ENCODE measurements around the gene SUFU.
"Not testable (repeated sequence)": the region's sequence is repeated elsewhere in the genome, so short reads cannot be mapped to it uniquely, and the experiment has no call there.

SUFU gene

DNA sequence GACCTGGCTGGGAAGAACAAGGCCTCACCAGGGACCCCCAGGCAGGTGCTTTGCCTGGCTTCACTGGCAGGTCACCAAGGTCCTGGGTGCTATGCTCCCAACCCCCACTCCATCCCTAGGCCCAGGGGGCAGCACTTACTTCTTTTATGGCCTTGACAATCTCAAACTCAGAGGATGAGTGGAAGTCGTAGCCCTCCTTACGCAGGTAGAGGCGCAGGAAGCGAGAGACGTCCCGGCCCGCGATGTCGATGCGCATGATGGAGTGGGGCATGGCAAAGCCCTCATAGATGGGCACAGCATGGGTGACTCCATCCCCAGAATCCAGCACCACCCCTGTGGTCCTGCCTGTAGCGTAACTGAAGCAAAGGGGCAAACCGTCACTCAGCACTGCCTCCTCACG is 19.8 kb upstream of the SUFU start:
- no peak for DNase-seq

DNA sequence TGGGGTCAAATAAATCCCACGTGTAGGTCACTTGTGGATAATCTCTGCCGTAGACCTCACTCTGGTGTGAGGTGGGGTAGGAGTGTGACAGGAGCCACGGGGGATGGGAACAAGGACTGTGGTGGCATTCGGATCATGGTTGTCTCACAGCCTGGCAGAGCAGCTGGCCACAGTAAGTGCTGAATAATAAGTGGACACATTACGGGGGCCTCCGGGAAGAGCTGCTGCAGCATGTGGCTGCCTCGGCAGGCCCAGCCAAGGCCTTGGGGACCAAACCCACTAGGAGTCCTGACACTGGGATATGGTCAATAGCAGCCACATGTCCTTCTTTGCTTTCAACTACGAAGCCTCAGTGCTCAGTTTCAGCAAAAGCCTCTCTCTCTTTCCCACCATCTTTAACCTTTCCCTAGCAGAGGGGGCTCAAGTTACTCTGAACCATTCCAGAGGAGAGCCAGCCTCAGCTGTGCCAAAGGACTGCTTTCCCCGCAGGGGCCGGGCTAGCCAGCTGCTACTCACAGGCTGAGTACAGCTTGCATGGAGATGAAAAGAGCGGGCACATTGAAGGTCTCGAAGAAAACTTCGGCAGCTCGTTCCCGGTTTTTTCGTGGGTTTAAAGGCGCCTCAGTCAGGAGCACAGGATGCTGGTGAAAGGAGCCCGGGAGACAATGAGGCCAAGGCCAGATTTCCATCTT is 18.5 kb upstream of the SUFU start:
- no peak for DNase-seq

DNA sequence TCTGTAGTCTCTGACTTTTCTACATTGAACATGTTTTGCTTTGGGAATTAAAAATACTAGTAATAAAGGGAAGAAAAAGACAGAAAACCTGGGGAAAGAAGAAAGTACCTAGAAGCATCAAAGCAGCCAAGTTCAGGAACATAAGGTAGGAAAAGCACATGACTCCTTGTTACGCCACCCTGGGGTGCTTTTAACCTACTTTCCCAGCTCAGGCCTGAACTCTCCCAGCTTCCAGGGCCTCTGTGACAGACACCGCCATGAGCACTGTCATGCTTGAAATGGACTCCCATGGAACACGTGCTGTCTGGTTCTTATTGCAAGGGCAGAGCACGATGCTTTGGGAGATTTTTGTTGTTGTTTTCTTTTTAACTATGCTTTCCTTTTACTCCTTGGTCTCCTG is 12.6 kb upstream of the SUFU start:
- no peak for DNase-seq

DNA sequence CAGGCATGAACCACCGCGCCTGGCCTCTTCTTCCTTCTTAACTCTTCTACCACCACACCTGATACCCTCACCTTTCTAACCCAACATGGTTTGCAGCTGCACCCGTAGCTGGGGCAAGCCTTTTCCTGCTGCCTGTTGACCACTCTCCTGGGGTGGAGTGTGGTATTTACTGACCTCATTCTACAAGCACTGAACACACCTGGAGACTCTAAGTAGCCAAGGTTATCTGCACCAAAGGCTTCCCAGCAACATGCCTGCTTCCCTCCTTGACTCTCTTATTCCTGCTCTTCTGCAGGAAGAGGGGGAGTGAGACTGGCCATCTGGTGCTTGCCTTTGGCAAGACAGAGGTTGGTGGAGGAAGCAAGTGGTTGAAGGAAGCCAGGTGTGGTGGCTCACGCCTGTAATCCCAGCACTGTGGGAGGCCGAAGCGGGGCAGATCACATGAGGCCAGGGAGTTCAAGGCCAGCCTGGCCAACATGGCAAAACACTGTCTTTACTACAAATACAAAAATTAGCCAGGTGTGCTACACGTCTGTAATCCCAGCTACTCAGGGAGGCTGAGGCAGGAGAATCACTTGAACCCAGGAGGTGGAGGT is 11.3 kb upstream of the SUFU start:
- DNase-seq: no peak

DNA sequence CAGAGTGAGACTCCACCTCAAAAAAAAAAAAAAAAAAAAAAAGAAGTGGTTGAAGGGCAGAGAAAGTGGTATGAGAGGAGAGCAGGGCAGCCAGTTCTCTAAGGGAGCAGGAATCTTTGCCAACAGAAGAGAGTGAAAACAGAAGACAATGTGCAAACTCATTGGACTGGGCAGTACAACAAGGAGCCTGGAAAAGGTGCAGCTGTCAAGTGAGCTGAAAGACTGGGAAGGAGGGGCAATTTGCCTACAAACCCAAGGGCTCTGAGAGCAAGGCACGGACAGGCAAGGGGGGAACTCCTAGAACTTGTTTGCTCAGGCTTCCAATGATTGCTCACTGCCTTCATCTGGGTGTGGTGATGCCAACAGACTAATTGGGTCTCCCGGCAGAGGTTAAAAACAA is 10.8 kb upstream of the SUFU start:
- DNase-seq: no peak

DNA sequence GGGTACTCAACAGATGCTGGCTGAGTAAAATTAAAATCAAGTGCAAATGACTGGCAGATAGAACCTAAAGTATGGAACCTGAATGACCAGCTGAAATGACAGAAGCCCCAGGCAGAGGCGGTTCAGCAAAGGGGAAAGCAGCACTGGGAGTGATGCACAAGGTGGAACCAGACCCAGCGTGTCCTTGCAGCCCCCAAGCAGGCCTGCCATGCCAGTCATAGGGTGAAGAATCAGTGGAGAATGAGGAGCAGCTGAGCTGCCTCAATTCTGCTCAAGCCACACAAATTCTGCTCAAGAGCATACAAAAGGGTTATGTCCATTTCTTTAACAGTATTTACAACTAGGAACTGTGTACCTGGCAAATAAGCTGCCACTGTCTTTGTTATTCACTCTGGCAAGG is 10.0 kb upstream of the SUFU start:
- DNase-seq: no peak

DNA sequence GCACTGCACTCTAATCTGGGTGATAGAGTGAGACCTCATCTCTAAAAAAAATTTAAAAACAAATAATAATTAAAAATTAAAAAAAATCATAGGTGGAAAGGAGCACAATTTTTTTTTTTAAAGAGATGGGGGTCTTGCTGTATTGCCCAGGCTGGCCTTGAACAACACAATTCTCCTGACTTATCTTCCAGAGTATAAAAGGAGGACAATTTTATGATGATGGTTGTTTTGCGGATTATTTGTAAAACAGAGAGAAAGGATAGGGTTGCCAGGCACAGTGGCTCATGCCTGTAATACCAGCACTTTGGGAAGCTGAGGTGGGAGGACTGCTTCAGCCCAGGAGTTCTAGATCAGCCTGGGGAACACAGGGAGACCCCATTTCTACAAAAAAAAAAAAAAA is 6.2 kb upstream of the SUFU start:
- DNase-seq: no peak

DNA sequence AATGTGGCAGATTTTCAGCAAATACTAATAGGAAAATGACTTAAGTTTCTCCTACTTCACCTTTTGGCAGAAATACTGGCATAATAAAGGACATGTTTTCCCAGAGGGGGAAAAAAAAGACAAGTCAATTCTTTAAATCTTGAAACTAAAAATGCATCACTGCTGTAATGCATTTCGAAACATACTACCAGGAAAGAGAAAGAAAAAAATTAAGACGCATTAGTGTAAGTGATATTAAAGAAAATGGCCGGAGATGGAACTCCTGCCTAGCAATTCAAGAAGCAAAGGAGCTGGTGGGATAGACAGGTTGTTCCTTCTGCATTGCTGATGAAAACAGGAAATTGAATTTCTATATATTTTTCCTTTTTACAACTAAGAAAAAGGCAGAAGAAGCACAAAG is 4.4 kb upstream of the SUFU start:
- no peak for DNase-seq

DNA sequence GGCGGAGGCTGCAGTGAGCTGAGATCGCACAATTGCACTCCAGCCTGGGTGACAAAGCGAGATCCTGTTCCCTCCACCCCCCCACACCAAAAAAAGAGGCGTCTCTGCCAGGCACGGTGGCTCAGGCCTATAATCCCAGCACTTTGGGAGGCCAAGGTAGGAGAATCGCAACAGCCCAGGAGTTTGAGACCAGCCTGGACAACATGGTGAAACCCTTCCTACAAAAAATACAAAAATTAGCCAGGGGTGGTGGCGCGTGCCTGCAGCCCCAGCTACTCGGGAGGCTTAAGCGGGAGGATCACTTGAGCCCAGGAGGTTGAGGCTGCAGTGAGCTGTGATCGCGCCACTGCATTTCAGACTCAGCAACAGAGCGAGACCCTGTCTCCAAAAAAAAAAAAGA is 3.1 kb upstream of the SUFU start:
- not testable (repeated sequence) for DNase-seq

DNA sequence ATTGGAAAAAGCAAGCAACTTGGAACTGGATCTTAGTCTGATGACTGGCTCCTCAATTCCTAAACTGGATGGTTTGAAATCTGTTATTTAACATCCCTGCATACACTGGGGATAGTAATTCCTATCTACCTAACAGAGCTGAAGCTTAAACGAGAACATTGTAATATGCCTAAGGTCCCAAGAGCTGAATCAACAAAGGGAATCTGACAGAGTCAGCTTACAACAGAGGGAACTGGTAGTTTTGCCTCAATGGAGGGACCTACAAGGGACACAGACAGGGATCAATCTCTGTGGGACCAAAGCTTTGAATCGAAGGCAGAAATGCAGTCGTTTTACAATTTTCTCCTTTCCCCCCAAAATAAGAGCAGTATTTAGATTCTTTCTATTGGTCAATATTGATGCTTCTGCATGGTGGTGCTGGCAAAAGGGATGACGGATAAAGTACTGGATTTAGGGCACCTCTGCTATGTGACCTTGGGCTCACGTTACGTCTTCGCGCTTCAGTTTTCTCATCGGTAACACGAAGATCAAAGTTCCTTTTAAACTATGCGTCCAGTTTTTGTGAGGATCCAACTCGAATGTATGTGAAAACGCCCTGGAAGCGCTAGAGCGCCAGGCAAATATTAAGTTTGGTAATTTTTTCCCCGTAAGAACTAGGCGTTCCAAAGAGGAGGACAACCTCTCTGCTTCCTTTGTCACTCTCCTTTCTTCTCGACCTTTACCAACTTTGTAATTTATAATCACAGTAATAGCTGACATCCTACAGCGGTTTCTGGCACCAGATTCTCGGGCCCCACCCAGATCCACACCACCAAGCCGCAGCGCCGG is 2.4 kb upstream of the SUFU start:
- no peak for DNase-seq

DNA sequence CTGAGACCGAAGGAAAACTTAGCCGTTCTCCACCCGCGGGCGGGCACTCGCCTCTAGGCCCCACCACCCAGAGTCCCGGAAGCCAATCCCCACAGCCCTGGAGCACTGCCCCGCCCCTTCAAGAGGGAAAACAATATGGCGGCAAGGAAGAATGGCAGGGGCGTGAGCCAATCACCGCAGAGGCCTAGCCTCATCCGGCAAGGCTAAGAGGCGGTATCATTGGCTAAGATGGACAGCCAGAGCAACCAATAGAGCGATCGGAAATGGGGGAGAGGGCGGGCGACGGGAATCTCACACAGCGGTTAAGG is 1.8 kb upstream of the SUFU start:
- peak; percentile 99 for DNase-seq

DNA sequence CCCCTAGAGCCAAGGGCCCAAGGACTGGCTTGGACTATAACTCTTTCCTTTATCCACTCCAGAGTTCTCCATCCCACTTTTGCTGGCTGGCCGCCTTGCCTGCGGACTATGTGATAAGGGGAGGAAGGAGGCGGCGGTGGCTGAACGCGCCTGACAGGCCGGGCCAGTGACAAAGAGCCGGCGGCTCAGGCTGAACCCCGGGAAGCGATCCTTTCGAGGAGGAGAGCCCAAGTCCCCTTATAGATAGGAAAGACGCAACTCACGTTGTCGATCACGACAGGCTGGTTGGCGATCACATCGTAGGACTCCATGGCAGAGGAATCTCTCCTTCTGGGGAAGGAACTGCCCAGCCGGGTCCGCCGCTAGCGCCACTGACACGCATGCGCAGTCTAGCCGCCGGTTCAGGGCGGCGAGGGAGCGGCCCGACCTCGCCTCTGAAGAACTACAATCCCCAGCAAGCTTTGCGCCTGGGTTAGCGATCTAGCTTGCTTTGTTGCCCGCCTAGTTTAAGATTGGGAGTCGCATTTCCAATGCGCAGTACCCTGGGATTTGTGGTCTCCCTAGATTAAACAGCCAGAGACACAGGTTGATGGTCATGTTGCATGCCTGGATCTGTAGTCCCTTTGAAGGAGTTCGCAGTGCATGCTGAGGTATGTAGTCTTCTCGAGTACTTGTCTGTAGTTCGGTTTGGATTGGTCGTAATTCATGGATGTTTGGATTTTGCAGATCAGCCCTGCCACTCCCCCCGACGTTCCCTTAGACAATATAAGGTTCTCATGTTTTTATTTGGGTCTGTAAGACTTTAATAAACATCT is 1.2 kb upstream of the SUFU start, which contains the start of gene ACTR1A:
Gene ACTR1A, minus strand, starts transcription at position 376 of the 815 bp plus-strand sequence. Its CDS starts 65 bp downstream, at position 311.
- DNase-seq: peak; percentile 97

DNA sequence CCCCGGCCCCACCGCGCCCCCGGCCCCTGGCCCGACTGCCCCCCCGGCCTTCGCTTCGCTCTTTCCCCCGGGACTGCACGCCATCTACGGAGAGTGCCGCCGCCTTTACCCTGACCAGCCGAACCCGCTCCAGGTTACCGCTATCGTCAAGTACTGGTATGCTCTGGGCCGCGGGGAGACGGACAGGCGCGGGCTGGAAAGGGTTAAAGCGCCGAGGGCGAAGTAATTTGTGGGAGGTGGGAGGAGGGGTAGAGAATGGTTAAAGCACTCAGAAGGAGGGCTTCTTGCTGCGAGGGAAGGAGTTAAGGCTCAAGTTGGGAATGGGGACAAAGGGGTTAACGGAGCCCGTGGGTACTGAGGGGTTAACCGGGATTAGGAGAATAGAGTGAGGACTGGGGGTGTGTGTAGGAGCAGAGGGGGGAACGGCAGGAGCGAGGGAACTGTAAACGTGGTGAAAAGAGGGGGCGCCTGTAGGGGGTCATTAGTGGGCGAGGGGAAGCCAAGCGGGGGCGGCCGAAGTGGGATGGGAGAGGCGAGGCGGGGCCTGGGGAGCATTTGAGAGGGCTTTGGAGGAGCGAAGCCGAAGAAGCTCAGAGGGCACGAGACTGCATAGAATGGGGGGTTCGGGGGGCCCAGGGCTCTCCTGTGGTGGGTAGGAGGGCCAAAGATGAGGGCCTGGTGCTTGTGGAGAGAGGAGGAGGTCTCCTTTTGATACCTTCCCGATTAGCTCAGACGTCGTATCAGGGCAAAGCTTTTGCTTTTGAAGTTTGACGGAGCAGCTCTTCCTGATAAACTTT is 605 bp downstream of the SUFU start:
- peak; percentile 39 for DNase-seq

DNA sequence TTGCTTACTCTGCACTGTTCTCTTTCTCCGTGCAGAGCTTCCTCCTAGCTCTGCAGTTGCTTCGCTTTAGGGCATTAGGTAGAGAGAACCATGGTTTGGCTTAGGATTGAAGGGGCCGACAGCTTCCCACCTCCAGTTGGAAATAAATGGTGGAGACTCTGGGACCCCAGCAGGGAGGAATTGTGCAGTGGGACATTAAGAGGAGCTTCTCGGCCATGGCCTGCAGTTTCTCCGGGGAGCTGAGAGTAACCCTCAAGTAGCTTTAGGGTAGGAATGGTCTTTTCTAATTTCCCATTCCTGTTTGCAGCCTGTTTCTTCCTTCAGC is 1.2 kb downstream of the SUFU start:
- no peak for DNase-seq

DNA sequence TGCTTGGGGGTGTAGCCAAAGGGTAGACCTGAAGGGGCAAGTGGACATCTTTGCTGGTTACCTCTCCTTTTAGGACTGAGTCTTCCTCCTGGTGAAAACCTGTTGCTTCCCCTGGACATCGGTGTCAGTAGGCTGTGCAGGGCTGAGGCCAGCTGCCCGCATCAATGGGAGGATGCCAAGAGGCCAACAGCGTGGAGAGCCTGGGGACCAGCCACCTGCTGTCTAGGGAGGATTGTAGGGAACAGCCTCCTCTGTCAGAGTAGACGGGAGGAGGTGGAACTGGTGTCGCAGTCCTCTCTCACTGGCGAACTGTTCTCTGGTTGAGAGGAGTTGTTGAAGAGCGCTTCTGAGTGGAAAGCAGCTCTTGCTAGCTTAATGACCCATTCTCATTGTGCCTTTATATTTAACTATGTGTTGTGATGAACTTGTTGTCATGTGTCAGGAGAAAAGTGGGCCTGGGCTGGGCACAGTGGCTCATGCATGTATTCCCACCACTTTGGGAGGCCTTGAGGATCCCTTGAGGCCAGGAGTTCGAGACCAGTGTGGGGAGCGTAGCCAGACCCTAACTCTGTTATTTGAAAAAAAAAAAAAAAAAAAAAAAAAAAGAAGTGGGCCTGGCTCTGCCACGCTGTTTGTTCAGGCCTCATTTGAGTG is 1.8 kb downstream of the SUFU start:
- DNase-seq: no peak

DNA sequence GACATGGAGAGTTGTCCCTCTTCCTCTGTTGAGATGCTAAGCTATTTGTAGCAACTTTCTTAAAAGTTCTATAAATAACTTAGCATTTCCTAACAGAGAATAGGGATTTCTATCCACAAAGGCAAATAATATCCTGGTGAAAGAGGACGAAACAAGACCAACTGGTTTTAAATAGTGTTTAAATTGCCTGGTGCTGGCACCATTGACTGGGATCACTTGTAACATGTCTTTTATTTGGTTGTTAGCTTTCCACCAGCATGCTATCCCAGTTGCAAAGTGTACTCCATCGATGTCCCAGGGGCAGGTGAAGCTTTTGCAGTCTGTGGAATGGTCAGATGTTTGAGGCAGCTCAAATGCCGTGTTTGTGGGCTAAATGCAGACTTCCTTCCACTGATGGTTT is 3.7 kb downstream of the SUFU start:
- no peak for DNase-seq

DNA sequence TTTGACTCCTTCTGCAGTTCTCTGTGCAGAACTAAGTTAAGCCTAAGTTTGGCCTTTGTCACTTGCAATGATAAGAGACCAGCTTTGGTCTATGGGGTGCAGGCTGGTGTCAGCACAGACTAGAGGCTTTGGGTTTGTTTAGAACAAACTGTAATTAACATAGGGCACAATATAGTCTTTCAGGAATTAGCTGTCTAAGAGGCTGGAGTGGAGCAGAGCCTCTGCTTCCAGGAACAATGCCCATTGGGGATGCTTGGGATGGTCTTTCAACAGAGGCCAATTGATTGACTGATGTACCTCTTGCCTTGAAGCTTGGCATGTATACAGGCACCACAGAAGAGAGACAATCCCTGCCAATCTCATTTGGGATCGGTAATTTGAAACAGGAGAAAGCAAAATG is 4.7 kb downstream of the SUFU start:
- no peak for DNase-seq

DNA sequence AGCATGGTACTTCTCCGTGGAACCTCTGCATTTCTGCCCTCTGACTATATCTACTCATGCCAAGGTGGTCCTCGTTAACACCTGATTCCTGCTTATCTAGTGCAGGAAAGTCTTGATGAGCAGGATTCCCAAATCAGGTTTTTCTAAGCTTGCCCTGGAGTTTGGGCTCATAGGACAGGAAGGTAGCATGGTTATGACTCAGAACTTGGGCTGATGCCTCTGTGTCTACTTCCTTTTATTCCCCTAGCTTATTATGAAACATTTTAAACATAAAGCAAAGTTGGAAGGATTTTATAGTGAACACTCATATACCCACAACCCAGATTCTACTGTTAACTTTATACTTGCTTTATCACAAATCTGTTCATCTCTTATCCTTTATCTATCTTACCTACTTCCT is 5.6 kb downstream of the SUFU start:
- no peak for DNase-seq

DNA sequence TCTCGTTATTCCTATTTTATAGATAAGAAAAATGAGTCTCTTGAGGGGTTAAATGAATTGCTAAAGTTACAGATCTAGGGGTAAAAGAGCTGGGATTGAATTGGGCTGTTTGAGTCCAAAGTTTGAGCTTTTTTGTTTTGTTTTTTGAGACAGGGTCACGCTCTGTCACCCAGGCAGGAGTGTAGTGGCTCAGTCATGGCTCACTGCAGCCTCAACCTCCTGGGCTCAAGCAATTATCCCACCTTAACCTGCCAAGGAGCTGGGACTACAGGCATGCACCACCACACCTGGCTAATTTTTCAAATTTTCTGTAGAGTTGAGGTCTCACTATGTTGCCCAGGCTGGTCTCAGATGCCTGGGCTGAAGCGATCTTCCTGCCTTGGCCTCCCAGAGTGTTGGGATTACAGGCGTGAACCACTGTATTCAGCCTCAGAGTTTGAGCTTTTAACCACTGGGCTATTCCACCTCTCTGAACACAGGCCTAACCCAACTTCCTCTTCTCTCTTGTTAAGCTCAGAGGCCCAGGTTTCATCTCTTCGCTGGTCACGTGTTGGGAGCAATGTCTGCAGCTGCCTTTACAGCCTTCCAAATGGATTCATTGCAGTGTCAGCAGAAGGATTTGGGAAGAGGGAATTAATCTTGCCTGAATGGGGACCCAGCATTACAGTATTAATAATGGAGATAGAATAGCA is 8.0 kb downstream of the SUFU start:
- DNase-seq: no peak

DNA sequence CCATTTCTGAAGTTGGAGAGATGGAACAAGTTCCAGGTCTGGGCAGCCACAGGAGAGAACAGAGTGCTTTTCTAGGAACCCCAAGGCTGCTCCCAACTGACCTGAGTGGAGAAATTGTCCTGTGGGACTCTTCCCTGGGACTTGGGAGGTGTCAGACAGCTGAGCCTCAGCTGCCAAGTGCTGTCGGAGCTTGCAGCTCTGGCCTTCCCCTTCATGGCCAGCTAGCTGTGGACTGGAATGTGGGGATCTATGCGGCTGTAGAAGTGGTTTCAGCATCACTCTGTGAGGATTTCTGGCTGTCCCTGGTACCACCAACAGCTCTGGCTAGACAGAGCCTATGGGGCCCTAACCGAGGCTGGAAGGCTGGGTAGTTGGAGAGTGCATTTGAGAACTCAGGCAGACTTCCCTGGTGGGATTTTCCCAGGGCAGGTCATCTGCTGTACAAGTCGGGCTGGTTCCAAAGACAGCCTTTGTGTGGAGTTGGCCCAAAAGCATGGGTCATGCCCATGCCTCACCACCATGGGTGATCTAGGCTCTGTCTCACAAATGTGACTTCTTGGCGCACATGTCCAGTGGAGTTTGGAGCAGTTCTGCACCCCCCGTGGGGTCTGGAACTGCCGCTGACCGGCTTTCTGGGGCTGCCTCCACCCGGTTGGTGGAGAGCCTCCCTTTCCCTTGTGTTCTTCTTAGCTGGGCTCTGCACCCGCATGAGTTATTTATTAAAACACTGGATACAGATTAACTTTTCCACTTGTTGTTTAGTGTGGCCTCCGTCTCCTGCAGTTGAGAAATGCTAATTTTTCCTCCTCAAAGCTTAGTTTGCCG is 10.9 kb downstream of the SUFU start:
- DNase-seq: no peak

DNA sequence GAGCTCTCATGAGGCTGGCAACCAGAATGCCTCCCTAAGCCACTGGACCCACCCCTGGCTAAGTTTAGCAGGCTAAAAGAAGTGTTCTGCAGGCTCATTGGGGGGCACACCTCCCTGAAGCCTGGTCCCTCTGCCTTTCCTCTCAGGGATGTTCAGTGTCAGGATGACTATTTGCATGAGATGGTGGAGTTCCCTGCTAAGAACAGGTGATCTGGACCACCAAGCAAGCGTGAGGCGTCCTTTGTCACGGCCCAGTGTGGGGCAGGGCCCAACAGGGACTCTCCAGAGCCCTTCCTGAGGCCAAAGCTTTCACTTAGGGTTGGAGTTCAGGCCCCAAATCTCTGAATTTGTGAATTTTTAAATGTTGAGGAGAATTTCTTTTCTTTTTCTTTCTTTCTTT is 12.0 kb downstream of the SUFU start:
- DNase-seq: no peak
